H1 (cell line): Measurements from ENCODE around the gene CMTR1. TPM values are rescaled to one million over a fixed set of nuclear protein-coding genes. Genes with fewer than 3 reads are reported as not detected.

Experiments
- CTCF ChIA-PET: fragments of 300-600 bp; sonication (Branson Sonifier 250); formaldehyde crosslinking; loops from one replicate; lab custom pipeline; 2021; ENCODE audit not compliant: partially characterized antibody; lab: Charles Lee
- POLR2A ChIA-PET: fragments of 300-600 bp; sonication (Branson Sonifier 250); formaldehyde crosslinking; loops from one replicate; lab custom pipeline; 2021; ENCODE audit warnings: inconsistent platforms; ENCODE audit not compliant: partially characterized antibody; lab: Charles Lee
- DNase-seq, 2 experiments: peaks; one replicate each; pipeline versions ENCODE4 v3.0.0 to v3.0.0-alpha.2; 2010 to 2022; ENCODE audit warnings: low spot score in 2 of 2, low read depth in 1 of 2, mixed read lengths in 1 of 2
- FAIRE-seq: peaks from 2 replicates; lab custom pipeline; 2011; peaks lifted over from hg19 to GRCh38; lab: Jason Lieb, UNC
- H2AFZ ChIP-seq: 2 replicates; pipeline ENCODE4 v1.8.1; 2012; ENCODE audit warnings: low read length, inconsistent platforms
- H2AK5ac ChIP-seq: 2 replicates; pipeline ENCODE4 v1.6.1; 2013; ENCODE audit warnings: low read depth, low read length
- H2BK120ac ChIP-seq: replicated peaks from 2 replicates; pipeline ENCODE3; 2013; ENCODE audit warnings: low read depth, low read length, inconsistent platforms
- H2BK12ac ChIP-seq: 2 replicates; pipeline ENCODE4 v1.6.1; 2013; ENCODE audit warnings: low read depth, low read length
- H2BK15ac ChIP-seq: 2 replicates; pipeline ENCODE4 v1.6.1; 2013; ENCODE audit warnings: low read length
- H2BK20ac ChIP-seq: 2 replicates; pipeline ENCODE4 v1.6.1; 2013; ENCODE audit warnings: low read length
- H2BK5ac ChIP-seq: 2 replicates; pipeline ENCODE4 v1.6.1; 2013; ENCODE audit warnings: low read depth, low read length
- H3K14ac ChIP-seq: 2 replicates; pipeline ENCODE4 v1.6.1; 2013; ENCODE audit warnings: inconsistent platforms; ENCODE audit not compliant: insufficient read length
- H3K18ac ChIP-seq: 2 replicates; pipeline ENCODE4 v1.6.1; 2013; ENCODE audit warnings: low read length; ENCODE audit errors: extremely low read depth
- H3K23ac ChIP-seq: 2 replicates; pipeline ENCODE4 v1.6.1; 2013; ENCODE audit warnings: inconsistent platforms; ENCODE audit not compliant: insufficient read length
- H3K23me2 ChIP-seq: 2 replicates; pipeline ENCODE4 v1.6.1; 2013; ENCODE audit warnings: low read depth, low read length
- H3K27ac ChIP-seq: 2 replicates; pipeline ENCODE4 v1.6.1; 2011; ENCODE audit warnings: low read depth, low read length, inconsistent platforms
- H3K27me3 ChIP-seq, 4 experiments: replicated peaks in 1 of 4; 1 replicate in 1 of 4; 2 replicates in 3 of 4; pipeline versions ENCODE4 v1.6.1 to v1.8.1; 2011 to 2013; ENCODE audit warnings: low read length in 3 of 4, mild to moderate bottlenecking in 3 of 4, inconsistent platforms in 2 of 4, mixed read lengths in 2 of 4, moderate library complexity in 1 of 4; ENCODE audit not compliant: control insufficient read depth in 3 of 4, insufficient read depth in 3 of 4; ENCODE audit errors: extremely low read depth in 1 of 4
- H3K36me3 ChIP-seq, 4 experiments: 2 replicates each; pipeline versions ENCODE4 v1.6.1 to v1.8.1; 2011 to 2013; ENCODE audit warnings: mild to moderate bottlenecking in 4 of 4, low read length in 3 of 4, moderate library complexity in 2 of 4, control low read depth in 1 of 4, inconsistent platforms in 1 of 4; ENCODE audit not compliant: insufficient read depth in 4 of 4, control insufficient read depth in 2 of 4
- H3K4ac ChIP-seq: replicated peaks from 2 replicates; pipeline ENCODE3; 2013; ENCODE audit warnings: low read length, low read depth, mixed read lengths, inconsistent platforms; ENCODE audit not compliant: insufficient read length
- H3K4me1 ChIP-seq, 4 experiments: replicated peaks in 1 of 4; 1 replicate in 1 of 4; 2 replicates in 3 of 4; pipeline versions ENCODE4 v1.6.1 to v1.8.1; 2011 to 2013; ENCODE audit warnings: low read length in 3 of 4, inconsistent platforms in 2 of 4, mixed read lengths in 1 of 4; ENCODE audit not compliant: insufficient read depth in 4 of 4, control insufficient read depth in 3 of 4
- H3K4me2 ChIP-seq, 2 experiments: 2 replicates each; pipeline versions ENCODE4 v1.6.1 to v1.8.1; 2011 to 2013; ENCODE audit warnings: low read depth in 2 of 2, low read length in 2 of 2, control low read depth in 1 of 2, inconsistent platforms in 1 of 2, mild to moderate bottlenecking in 1 of 2; ENCODE audit not compliant: insufficient read depth in 1 of 2
- H3K4me3 ChIP-seq, 4 experiments: fragments of 200-600, 300-600 bp in 1 of 4; sonication (generic), shearing (Covaris generic), sonication (Bioruptor Twin) in 1 of 4; 2 replicates each; pipeline versions ENCODE4 v1.5.1 to v1.8.1; 2011 to 2016; ENCODE audit warnings: low read length in 4 of 4, low read depth in 3 of 4, control low read depth in 2 of 4, inconsistent platforms in 2 of 4, mild to moderate bottlenecking in 2 of 4, mixed read lengths in 1 of 4, moderate library complexity in 1 of 4; ENCODE audit not compliant: insufficient read depth in 2 of 4; ENCODE audit errors: extremely low read depth in 1 of 4
- H3K56ac ChIP-seq: replicated peaks from 2 replicates; pipeline ENCODE3; 2013; ENCODE audit warnings: low read depth, mild to moderate bottlenecking, mixed read lengths, low read length, inconsistent platforms; ENCODE audit not compliant: insufficient read length
- H3K79me1 ChIP-seq: 2 replicates; pipeline ENCODE4 v1.6.1; 2013; ENCODE audit warnings: low read depth, low read length, control low read depth
- H3K79me2 ChIP-seq, 2 experiments: 2 replicates each; pipeline versions ENCODE4 v1.6.1 to v1.8.1; 2012 to 2013; ENCODE audit warnings: low read length in 2 of 2, mild to moderate bottlenecking in 2 of 2, inconsistent platforms in 1 of 2; ENCODE audit not compliant: insufficient read depth in 2 of 2, control insufficient read depth in 1 of 2
- H3K9ac ChIP-seq, 4 experiments: replicated peaks in 1 of 4; 1 replicate in 1 of 4; 2 replicates in 3 of 4; pipeline versions ENCODE4 v1.6.1 to v1.8.1; 2011 to 2013; ENCODE audit warnings: low read depth in 3 of 4, low read length in 3 of 4, control low read depth in 2 of 4, mild to moderate bottlenecking in 2 of 4, moderate library complexity in 2 of 4, inconsistent platforms in 1 of 4; ENCODE audit errors: extremely low read depth in 1 of 4
- H3K9me3 ChIP-seq, 2 experiments: 2 replicates each; pipeline versions ENCODE4 v1.6.1 to v1.8.1; 2012 to 2013; ENCODE audit warnings: mild to moderate bottlenecking in 2 of 2, moderate library complexity in 2 of 2, control low read depth in 1 of 2, inconsistent platforms in 1 of 2, low read depth in 1 of 2, low read length in 1 of 2, mixed read lengths in 1 of 2; ENCODE audit not compliant: insufficient read depth in 2 of 2
- H4K20me1 ChIP-seq, 2 experiments: replicated peaks in 1 of 2; 2 replicates each; pipeline versions ENCODE3 to v1.8.1; 2011 to 2013; ENCODE audit warnings: inconsistent platforms in 2 of 2, low read length in 2 of 2, mild to moderate bottlenecking in 1 of 2; ENCODE audit not compliant: insufficient read depth in 2 of 2, control insufficient read depth in 1 of 2
- H4K5ac ChIP-seq: 2 replicates; pipeline ENCODE4 v1.6.1; 2013; ENCODE audit warnings: low read length, low read depth, mixed read lengths, inconsistent platforms; ENCODE audit not compliant: insufficient read length
- H4K8ac ChIP-seq: 2 replicates; pipeline ENCODE4 v1.8.0; 2013; ENCODE audit warnings: mild to moderate bottlenecking, moderate library complexity, low read length, inconsistent platforms; ENCODE audit not compliant: insufficient read depth; ENCODE audit errors: extremely low read depth
- H4K91ac ChIP-seq: replicated peaks from 2 replicates; pipeline ENCODE3; 2013; ENCODE audit warnings: low read length, mixed read lengths, inconsistent platforms; ENCODE audit not compliant: insufficient read length
- ASH2L ChIP-seq: fragments of 200-600, 300-600 bp; sonication (generic); IDR thresholded peaks from one replicate; pipeline ENCODE4 v1.7.1; 2017; ENCODE audit warnings: low read length
- CHD2 ChIP-seq: IDR thresholded peaks from 2 replicates; pipeline ENCODE4 v1.6.1; 2012; ENCODE audit warnings: low read length, improper control_type of control experiment
- HDAC2 ChIP-seq, 2 experiments: fragments of 300-600 bp in 1 of 2; sonication (generic) in 1 of 2; IDR thresholded peaks; 2 replicates each; pipeline ENCODE4 v1.6.1; 2011 to 2012; ENCODE audit warnings: low read depth in 2 of 2, low read length in 2 of 2, mild to moderate bottlenecking in 2 of 2, moderate library complexity in 2 of 2, borderline replicate concordance in 1 of 2, inconsistent platforms in 1 of 2
- RBBP5 ChIP-seq: IDR thresholded peaks from 2 replicates; pipeline ENCODE4 v1.7.1; 2012; ENCODE audit warnings: low read depth, mild to moderate bottlenecking, inconsistent platforms, low read length, moderate library complexity, borderline replicate concordance
- SIX5 ChIP-seq: IDR thresholded peaks from 2 replicates; pipeline ENCODE4 v1.6.1; 2011; ENCODE audit warnings: mild to moderate bottlenecking, low read depth, low read length
- SUZ12 ChIP-seq: fragments of 200-600 bp; sonication (generic); IDR thresholded peaks from 2 replicates; pipeline ENCODE4 v1.6.1; 2012; ENCODE audit warnings: mild to moderate bottlenecking, inconsistent platforms, low read length, moderate library complexity, mixed read lengths
- TEAD4 ChIP-seq: IDR thresholded peaks from 2 replicates; pipeline ENCODE4 v1.6.1; 2012; ENCODE audit warnings: low read depth, low read length, inconsistent platforms, mixed read lengths
- WGBS, 2 experiments: shearing (Covaris generic) in 1 of 2; methylation state at CpG; one replicate each; pipeline versions ENCODE4 v1.1.6 to v1.1.7; 2013 to 2015; ENCODE audit warnings: low lambda C conversion rate in 2 of 2, mixed read lengths in 2 of 2, inconsistent platforms in 1 of 2, low coverage in 1 of 2, missing lambda C conversion rate in 1 of 2; ENCODE audit not compliant: insufficient replicate concordance in 2 of 2, insufficient coverage in 1 of 2, insufficient read length in 1 of 2; ENCODE audit errors: extremely low coverage in 1 of 2, missing lambda C conversion rate in 1 of 2; 5-methylcytosine and 5-hydroxymethylcytosine counted together
- polyA plus RNA-seq, 7 experiments: library from polyadenylated mRNA; depleted of rRNA in 3 of 7; stranded (reverse) in 5 of 7; unstranded in 2 of 7; fragments of >200 nt in 5 of 7; fragments of 200-250 nt in 2 of 7; gene quantifications; 1 replicate in 5 of 7; 2 replicates in 1 of 7; 4 replicates in 1 of 7; pipeline versions ENCODE4 v1.2.1 to v1.2.3, GENCODE V29; 2011 to 2013; ENCODE audit warnings: missing spikeins in 2 of 7, mixed read lengths in 2 of 7
- total RNA-seq: library from RNA; stranded (reverse); fragmentation: NEBNext Ultra II Directional; extraction: Animal tissue kit (Norgen Biotek cat#: 25700); gene quantifications from 2 replicates; pipeline ENCODE4 v1.2.1, GENCODE V29; 2021

CMTR1 gene
- total and polyA plus RNA-seq, 2 of the 8 experiments (the other 6 are each of a cell fraction or from before 2014, with no cell fraction given), result 15.2 to 33.1 TPM

DNA sequence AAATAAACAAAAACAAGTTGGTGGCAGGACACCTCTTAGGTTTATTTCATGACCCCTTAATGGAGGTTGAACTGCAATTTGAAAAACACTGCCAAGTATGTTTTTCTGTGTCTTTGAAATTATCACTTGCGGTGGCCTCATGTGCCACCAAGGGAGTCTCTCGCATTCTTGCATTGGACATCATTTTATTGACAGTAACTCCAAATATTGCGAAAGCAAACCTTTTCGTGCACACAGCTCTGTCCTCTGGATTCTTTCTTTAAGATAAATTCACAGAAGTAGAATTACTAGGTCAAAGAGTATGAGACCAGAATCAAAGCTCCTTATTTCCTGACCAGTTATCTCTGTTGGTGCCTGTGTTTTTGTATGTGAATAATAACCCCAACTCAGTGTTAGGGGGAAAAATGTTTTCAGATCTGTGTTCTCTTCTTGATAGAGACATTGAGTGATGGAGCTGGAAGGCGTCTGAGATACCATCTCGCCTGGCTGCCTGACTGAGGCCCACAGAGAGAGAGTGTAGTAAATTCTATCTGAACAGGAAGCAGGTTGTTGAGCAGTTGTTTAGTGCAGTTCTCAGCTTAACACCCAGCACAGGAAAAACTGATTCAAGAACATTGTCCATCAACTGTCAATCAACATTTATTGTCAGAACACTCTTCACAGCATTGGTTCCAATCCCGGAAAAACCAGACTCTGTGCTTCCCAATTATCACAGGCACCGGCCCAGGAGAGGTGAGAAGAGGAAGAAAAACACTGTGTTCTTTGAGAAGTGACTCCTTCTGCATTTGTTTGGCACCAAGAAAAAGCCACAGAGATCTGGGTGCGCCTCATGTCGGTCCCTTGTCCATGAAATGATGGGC lies 68.8 kb downstream of the CMTR1 start:
- WGBS, 2 experiments, result 94% methylated on average over 10 of the region's 10 CpGs; no CpG with 5 or more reads in 1 of the 2 experiments
- no peak overlapping the region for H2BK120ac ChIP-seq
- no peaks in the 10 kb centered on the region for H3K9me3 ChIP-seq
- no peak overlapping the region for H4K8ac ChIP-seq
- DNase-seq (no peak), FAIRE-seq (no peak)
- no peak overlapping the region; the same call in 1 of the 2 replicates for H2AK5ac ChIP-seq
- no peak overlapping the region for H2AFZ ChIP-seq
- H3K4me2 ChIP-seq, result no peak overlapping the region
- H4K91ac ChIP-seq, result no peak overlapping the region
- H3K36me3 ChIP-seq, result no peaks in the 10 kb centered on the region
- H3K4ac ChIP-seq, result no peak overlapping the region
- H4K20me1 ChIP-seq, result no peaks in the 10 kb centered on the region
- H3K4me1 ChIP-seq, result peaks cover 0 to 5% (median 3%) of the 10 kb centered on the region in 4 experiments; a peak in 4 of 7 replicates
- no peaks in the 10 kb centered on the region for H3K79me2 ChIP-seq
- no peak overlapping the region for H3K9ac ChIP-seq
- no peak overlapping the region for H3K4me3 ChIP-seq
- H3K27me3 ChIP-seq, result peaks cover 0 to 11% (median 6%) of the 10 kb centered on the region in 4 experiments; a peak in 4 of 7 replicates
- CTCF ChIA-PET, result interaction anchor here (1.0 to 8.0 kb wide), 12 partner anchors 11 to 156 kb away, joined by 3 to 52 read pairs (median 4); no protein-coding TSS in a partner anchor
- no peak overlapping the region for H2BK5ac ChIP-seq
- no peak overlapping the region for H3K23ac ChIP-seq
- no peak overlapping the region for H2BK20ac ChIP-seq
- no peak overlapping the region for H2BK15ac ChIP-seq
- POLR2A ChIA-PET, result interaction anchor here (0.6 to 2.9 kb wide), 5 partner anchors 9 to 317 kb away, joined by 3 to 6 read pairs (median 4); partner anchors contain the start of gene ZFAND3
- no peak overlapping the region for H3K14ac ChIP-seq
- H2BK12ac ChIP-seq, result no peak overlapping the region
- no peak overlapping the region for H4K5ac ChIP-seq
- no peak overlapping the region for H3K27ac ChIP-seq
- no peak overlapping the region for H3K18ac ChIP-seq
- H3K79me1 ChIP-seq, result no peaks in the 10 kb centered on the region
- H3K23me2 ChIP-seq, result peaks cover 4% of the 10 kb centered on the region
- no peak overlapping the region for H3K56ac ChIP-seq
- no peak for TF ChIP-seq RBBP5
- TF ChIP-seq HDAC2 (IDR thresholded peaks at IDR 0.05; ENCODE audit: borderline replicate concordance in 1 of 2, low read depth in 2 of 2, low read length in 2 of 2), result no peak
- no peak for TF ChIP-seq ASH2L
- no peak for TF ChIP-seq CHD2
- TF ChIP-seq SIX5, result no peak
- no peak for TF ChIP-seq SUZ12
- TF ChIP-seq TEAD4, result no peak
